Keratinocyte (primary cell): ENCODE data around the gene RAB23. TPM values are rescaled to one million over a fixed set of nuclear protein-coding genes. Genes with fewer than 3 reads are reported as not detected.

Source experiments
- DNase-seq: peaks from one replicate; pipeline ENCODE4 v3.0.0-alpha.2; 2011; ENCODE audit warnings: low read depth, missing footprints, low spot score
- FAIRE-seq: peaks from 2 replicates; lab custom pipeline; 2011; peaks lifted over from hg19 to GRCh38; lab: Jason Lieb, UNC
- H2AFZ ChIP-seq: 2 replicates; pipeline ENCODE4 v1.6.0; 2012; ENCODE audit warnings: low read length, control low read depth, inconsistent platforms; ENCODE audit not compliant: control insufficient read depth
- H3K27ac ChIP-seq: 2 replicates; pipeline ENCODE4 v1.5.1; 2011; ENCODE audit warnings: low read length; ENCODE audit not compliant: control insufficient read depth, insufficient read depth
- H3K27me3 ChIP-seq: 3 replicates; pipeline ENCODE4 v1.6.0; 2011; ENCODE audit warnings: low read length; ENCODE audit not compliant: control insufficient read depth, insufficient read depth; ENCODE audit errors: extremely low read depth
- H3K36me3 ChIP-seq, 2 experiments: 2 replicates in 1 of 2; 3 replicates in 1 of 2; pipeline ENCODE4 v1.5.1; 2011; ENCODE audit warnings: low read length in 2 of 2, mild to moderate bottlenecking in 1 of 2; ENCODE audit not compliant: control insufficient read depth in 2 of 2, insufficient read depth in 2 of 2; ENCODE audit errors: extremely low read depth in 1 of 2
- H3K4me1 ChIP-seq: 3 replicates; pipeline ENCODE4 v1.5.1; 2011; ENCODE audit warnings: low read length; ENCODE audit not compliant: control insufficient read depth, insufficient read depth; ENCODE audit errors: extremely low read depth
- H3K4me2 ChIP-seq: 3 replicates; pipeline ENCODE4 v1.6.0; 2011; ENCODE audit warnings: low read depth, low read length; ENCODE audit not compliant: control insufficient read depth, insufficient read depth; ENCODE audit errors: extremely low read depth
- H3K4me3 ChIP-seq, 3 experiments: fragments of 200-600 bp in 1 of 3; sonication (generic) in 1 of 3; 2 replicates in 2 of 3; 3 replicates in 1 of 3; pipeline ENCODE4 v1.5.1; 2011 to 2016; ENCODE audit warnings: low read length in 3 of 3, mild to moderate bottlenecking in 3 of 3, control low read depth in 2 of 3, inconsistent platforms in 1 of 3, low read depth in 1 of 3, mixed read lengths in 1 of 3, mixed run types in 1 of 3, moderate library complexity in 1 of 3; ENCODE audit not compliant: control insufficient read depth in 2 of 3, insufficient read depth in 2 of 3; ENCODE audit errors: extremely low read depth in 1 of 3
- H3K79me2 ChIP-seq: 2 replicates; pipeline ENCODE4 v1.6.0; 2012; ENCODE audit warnings: low read length; ENCODE audit not compliant: control insufficient read depth, insufficient read depth
- H3K9ac ChIP-seq: 3 replicates; pipeline ENCODE4 v1.6.0; 2011; ENCODE audit warnings: low read length; ENCODE audit not compliant: control insufficient read depth, insufficient read depth; ENCODE audit errors: extremely low read depth
- H3K9me1 ChIP-seq: 3 replicates; pipeline ENCODE4 v1.6.0; 2011; ENCODE audit warnings: low read length; ENCODE audit not compliant: control insufficient read depth, insufficient read depth; ENCODE audit errors: extremely low read depth
- H3K9me3 ChIP-seq: 2 replicates; pipeline ENCODE4 v1.5.1; 2012; ENCODE audit warnings: low read depth, low read length; ENCODE audit not compliant: control insufficient read depth
- H4K20me1 ChIP-seq: 3 replicates; pipeline ENCODE4 v1.6.0; 2011; ENCODE audit warnings: low read length; ENCODE audit not compliant: control insufficient read depth, insufficient read depth; ENCODE audit errors: extremely low read depth
- CTCF ChIP-seq, 3 experiments: IDR thresholded peaks in 1 of 3; conservative IDR thresholded peaks in 1 of 3; optimal IDR thresholded peaks in 1 of 3; 2 replicates in 2 of 3; 3 replicates in 1 of 3; pipeline versions ENCODE3 to v1.5.1; 2011; ENCODE audit warnings: low read length in 3 of 3, mild to moderate bottlenecking in 3 of 3, moderate library complexity in 2 of 3, control low read depth in 1 of 3, inconsistent platforms in 1 of 3; ENCODE audit not compliant: insufficient read depth in 2 of 3; ENCODE audit errors: extremely low read depth in 1 of 3
- EZH2 ChIP-seq: IDR thresholded peaks from one replicate; pipeline ENCODE4 v1.6.1; 2012; ENCODE audit warnings: inconsistent platforms, mild to moderate bottlenecking, low read length, moderate library complexity
- dilution Hi-C: fragments of 300-500 bp; cut with MboI; formaldehyde crosslinking; loops from one replicate; pipeline ENCODE4 v1.7.0; 2020; ENCODE audit warnings: low sequenced_read_pairs; ENCODE audit not compliant: extremely low pct_ligation_motif_present
- polyA plus RNA-seq, 5 experiments: library from polyadenylated mRNA; depleted of rRNA in 3 of 5; stranded (reverse) in 3 of 5; stranded (forward) in 1 of 5; unstranded in 1 of 5; fragments of >200 nt; gene quantifications; 1 replicate in 1 of 5; 2 replicates in 3 of 5; 3 replicates in 1 of 5; pipeline versions ENCODE4 v1.2.1 to v1.2.3, GENCODE V29; 2011 to 2012; ENCODE audit warnings: missing spikeins in 2 of 5, low read depth in 1 of 5, low replicate concordance in 1 of 5

The RAB23 gene
- polyA plus RNA-seq, 1 donor (not counting 4 experiments of a cell fraction or from before 2014, with no cell fraction given), result 14.6 TPM

GRCh38 chr6:57254055-57254717 lies 32.1 kb upstream of the RAB23 start:
- Histone ChIP-seq H3K27ac (no peak overlapping the region), H3K27me3 (no peaks in the 10 kb centered on the region), H3K4me2 (no peak overlapping the region), H3K9me3 (no peaks in the 10 kb centered on the region), H3K36me3 (no peaks in the 10 kb centered on the region), H3K4me1 (no peaks in the 10 kb centered on the region), H3K4me3 (no peak overlapping the region), H3K9ac (no peak overlapping the region), H4K20me1 (no peaks in the 10 kb centered on the region), H3K79me2 (no peaks in the 10 kb centered on the region), H2AFZ (no peak overlapping the region), H3K9me1 (no peaks in the 10 kb centered on the region)
- TF ChIP-seq EZH2 (no peak), CTCF (optimal IDR thresholded peaks at IDR 0.05 in 1 of 3, IDR thresholded peaks at IDR 0.05 in 1 of 3, conservative IDR thresholded peaks at IDR 0.05 in 1 of 3; ENCODE audit: extremely low read depth in 1 of 3, insufficient read depth in 2 of 3, low read length in 3 of 3) (no peak)
- dilution Hi-C loops, result no loop called here
- no peak for FAIRE-seq
- DNase-seq, result no peak

- no peaks in the 10 kb centered on the region for H3K79me2 ChIP-seq
- H3K9me1 ChIP-seq, result no peaks in the 10 kb centered on the region
- FAIRE-seq (no peak), DNase-seq (no peak)
- no peaks in the 10 kb centered on the region for H3K9me3 ChIP-seq
- H4K20me1 ChIP-seq, result no peaks in the 10 kb centered on the region
- H2AFZ ChIP-seq, result no peak overlapping the region
- no peak overlapping the region for H3K4me2 ChIP-seq
- H3K4me3 ChIP-seq, result no peak overlapping the region
- H3K36me3 ChIP-seq, result no peaks in the 10 kb centered on the region
- no peak for TF ChIP-seq CTCF (optimal IDR thresholded peaks at IDR 0.05 in 1 of 3, IDR thresholded peaks at IDR 0.05 in 1 of 3, conservative IDR thresholded peaks at IDR 0.05 in 1 of 3; ENCODE audit: extremely low read depth in 1 of 3, insufficient read depth in 2 of 3, low read length in 3 of 3)
- H3K4me1 ChIP-seq, result no peaks in the 10 kb centered on the region
- no peak overlapping the region for H3K9ac ChIP-seq
- no peak overlapping the region for H3K27ac ChIP-seq
- dilution Hi-C loops, result no loop called here
- H3K27me3 ChIP-seq, result no peaks in the 10 kb centered on the region
These were observed 30.9 kb upstream of the RAB23 start for GRCh38 chr6:57252975-57253374.
